GM12878 (cell line): ENCODE measurements around the gene FLVCR2.

Source experiments
- CTCF ChIP-seq, 3 experiments: IDR thresholded peaks in 2 of 3; conservative IDR thresholded peaks in 1 of 3; 2 replicates each; pipeline ENCODE4 v1.5.1; 2011; ENCODE audit warnings: low read depth in 3 of 3, low read length in 3 of 3, mild to moderate bottlenecking in 3 of 3, control low read depth in 2 of 3, moderate library complexity in 2 of 3, inconsistent platforms in 1 of 3, mixed read lengths in 1 of 3; ENCODE audit not compliant: control insufficient read depth in 2 of 3, insufficient read depth in 1 of 3; ENCODE audit errors: extremely low read depth in 1 of 3
- POLR2A ChIP-seq: IDR thresholded peaks from 2 replicates; pipeline ENCODE4 v1.6.1; 2011; ENCODE audit warnings: low read depth, mild to moderate bottlenecking, low read length
- TCF7 ChIP-seq: IDR thresholded peaks from 2 replicates; pipeline ENCODE4 v1.6.1; 2014; ENCODE audit warnings: antibody characterized with exemption, borderline replicate concordance
- ZNF687 ChIP-seq: fragments of 450-650 bp; IDR thresholded peaks from 2 replicates; pipeline ENCODE4 v1.6.1; 2017; ENCODE audit warnings: mild to moderate bottlenecking, moderate library complexity

GRCh38 chr14:75649773-75650172 lies 71.4 kb downstream of the FLVCR2 start:
- no peak for TF ChIP-seq ZNF687
- no peak for TF ChIP-seq TCF7
- TF ChIP-seq POLR2A, result no peak
- no peak for TF ChIP-seq CTCF (IDR thresholded peaks at IDR 0.05 in 2 of 3, conservative IDR thresholded peaks at IDR 0.05 in 1 of 3; ENCODE audit: control insufficient read depth in 2 of 3, extremely low read depth in 1 of 3, insufficient read depth in 1 of 3, low read depth in 3 of 3, low read length in 3 of 3)
